Panc1 (cell line): ENCODE results near the gene IFNA2.

Source experiments
- CTCF ChIP-seq: fragments of 450-650 bp; IDR thresholded peaks from 2 replicates; pipeline ENCODE4 v1.5.1; 2017; ENCODE audit warnings: mild to moderate bottlenecking
- SIN3A ChIP-seq: IDR thresholded peaks from 2 replicates; pipeline ENCODE4 v1.6.1; 2012; ENCODE audit warnings: low read depth, mild to moderate bottlenecking, low read length, moderate library complexity, borderline replicate concordance; ENCODE audit not compliant: insufficient read depth

GRCh38 chr9:21429191-21429590, 44.0 kb upstream of the IFNA2 start:
- TF ChIP-seq CTCF (no peak), SIN3A (no peak)
